Neuronal stem cell (in vitro differentiated cells): ENCODE data around the gene C4orf50.
A peak's percentile ranks its signal among the peaks of the same experiment; 100 is the strongest.

ENCODE experiments used
- DNase-seq: peaks from one replicate; pipeline ENCODE4 v3.0.0-alpha.2; 2013; ENCODE audit warnings: low spot score
- H2AFZ ChIP-seq: one replicate; pipeline ENCODE4 v1.6.1; 2013; ENCODE audit warnings: mild to moderate bottlenecking, low read length, inconsistent platforms
- H2AK5ac ChIP-seq: 2 replicates; pipeline ENCODE4 v1.6.1; 2013; ENCODE audit warnings: low read depth, mild to moderate bottlenecking, inconsistent platforms, low read length, moderate library complexity, mixed read lengths
- H2BK120ac ChIP-seq: 2 replicates; pipeline ENCODE4 v1.6.1; 2013; ENCODE audit warnings: low read depth, mild to moderate bottlenecking, inconsistent platforms, low read length, moderate library complexity, mixed read lengths
- H2BK12ac ChIP-seq: one replicate; pipeline ENCODE4 v1.6.1; 2013; ENCODE audit warnings: low read length, inconsistent platforms
- H2BK15ac ChIP-seq: 2 replicates; pipeline ENCODE4 v1.6.1; 2013; ENCODE audit warnings: mild to moderate bottlenecking, low read length, inconsistent platforms, mixed read lengths
- H2BK5ac ChIP-seq: one replicate; pipeline ENCODE4 v1.6.1; 2013; ENCODE audit warnings: inconsistent platforms, mild to moderate bottlenecking, low read length, moderate library complexity
- H3K14ac ChIP-seq: one replicate; pipeline ENCODE4 v1.6.1; 2013; ENCODE audit warnings: low read length, inconsistent platforms
- H3K18ac ChIP-seq: 2 replicates; pipeline ENCODE4 v1.6.1; 2013; ENCODE audit warnings: low read length, inconsistent platforms
- H3K23ac ChIP-seq: 2 replicates; pipeline ENCODE4 v1.6.1; 2013; ENCODE audit warnings: low read depth, mild to moderate bottlenecking, mixed read lengths, low read length, inconsistent platforms; ENCODE audit not compliant: poor library complexity
- H3K27ac ChIP-seq: replicated peaks from 3 replicates; pipeline ENCODE4 v1.5.1; 2013; ENCODE audit warnings: low read length, inconsistent platforms
- H3K27me3 ChIP-seq, 3 experiments: 2 replicates each; pipeline ENCODE4 v1.6.1; 2013; ENCODE audit warnings: low read length in 3 of 3, mild to moderate bottlenecking in 2 of 3, inconsistent platforms in 1 of 3, low read depth in 1 of 3, mixed read lengths in 1 of 3, moderate library complexity in 1 of 3; ENCODE audit not compliant: control insufficient read depth in 3 of 3, insufficient read depth in 3 of 3
- H3K36me3 ChIP-seq, 2 donors: replicated peaks in 1 of 2; 2 replicates each; pipeline ENCODE4 v1.6.1; 2013; ENCODE audit warnings: low read length in 2 of 2; ENCODE audit not compliant: control insufficient read depth in 2 of 2, insufficient read depth in 2 of 2
- H3K4ac ChIP-seq: 2 replicates; pipeline ENCODE4 v1.6.1; 2013; ENCODE audit warnings: inconsistent platforms, mild to moderate bottlenecking, low read length, moderate library complexity
- H3K4me1 ChIP-seq, 2 donors: 1 replicate in 1 of 2; 2 replicates in 1 of 2; pipeline ENCODE4 v1.6.1; 2013; ENCODE audit warnings: low read length in 2 of 2, low read depth in 1 of 2; ENCODE audit not compliant: control insufficient read depth in 2 of 2, insufficient read depth in 1 of 2
- H3K4me2 ChIP-seq: one replicate; pipeline ENCODE4 v1.6.1; 2013; ENCODE audit warnings: mild to moderate bottlenecking, low read length, inconsistent platforms; ENCODE audit not compliant: insufficient read depth, poor library complexity, severe bottlenecking
- H3K4me3 ChIP-seq, 2 donors: 2 replicates each; pipeline ENCODE4 v1.5.1; 2013; ENCODE audit warnings: low read length in 2 of 2, mild to moderate bottlenecking in 2 of 2, inconsistent platforms in 1 of 2, moderate library complexity in 1 of 2
- H3K79me1 ChIP-seq: one replicate; pipeline ENCODE4 v1.6.1; 2013; ENCODE audit warnings: low read depth, mild to moderate bottlenecking, inconsistent platforms, low read length, moderate library complexity
- H3K9ac ChIP-seq: one replicate; pipeline ENCODE4 v1.6.1; 2013; ENCODE audit warnings: mild to moderate bottlenecking, low read depth, low read length, inconsistent platforms; ENCODE audit not compliant: poor library complexity
- H3K9me3 ChIP-seq, 2 donors: replicated peaks in 1 of 2; 2 replicates each; pipeline versions ENCODE3 to v1.6.1; 2013; ENCODE audit warnings: low read length in 2 of 2, mild to moderate bottlenecking in 2 of 2, inconsistent platforms in 1 of 2, low read depth in 1 of 2, mixed read lengths in 1 of 2, moderate library complexity in 1 of 2; ENCODE audit not compliant: control insufficient read depth in 2 of 2, insufficient read depth in 1 of 2
- H4K8ac ChIP-seq: one replicate; pipeline ENCODE4 v1.6.1; 2013; ENCODE audit warnings: low read depth, mild to moderate bottlenecking, inconsistent platforms, low read length, moderate library complexity
- H4K91ac ChIP-seq: one replicate; pipeline ENCODE4 v1.6.1; 2013; ENCODE audit warnings: low read length, low read depth, mild to moderate bottlenecking, inconsistent platforms; ENCODE audit not compliant: poor library complexity
- WGBS, 2 donors: extraction: QIAGEN DNeasy Blood & Tissue Kit; methylation state at CpG; one replicate each; pipeline ENCODE4 v1.1.7; 2013; ENCODE audit warnings: missing lambda C conversion rate in 2 of 2, mixed read lengths in 1 of 2; ENCODE audit not compliant: insufficient read length in 2 of 2, insufficient replicate concordance in 1 of 2; ENCODE audit errors: extremely low coverage in 2 of 2; 5-methylcytosine and 5-hydroxymethylcytosine counted together

C4orf50 gene

GRCh38 chr4:6032249-6033244, 14.3 kb upstream of the C4orf50 start:
- peaks cover 0 to 18% of the 10 kb centered on the region in 2 donors for H3K4me1 ChIP-seq
- H2AK5ac ChIP-seq = no peak overlapping the region
- no peaks in the 10 kb centered on the region for H3K79me1 ChIP-seq
- H3K18ac ChIP-seq = no peak overlapping the region
- H4K91ac ChIP-seq = no peak overlapping the region
- no peak overlapping the region for H4K8ac ChIP-seq
- no peak overlapping the region for H3K9ac ChIP-seq
- no peak overlapping the region for H3K4me3 ChIP-seq
- H2BK120ac ChIP-seq = no peak overlapping the region
- peak overlapping the region; percentile 25 for H2BK15ac ChIP-seq
- H2BK5ac ChIP-seq = no peak overlapping the region
- peaks cover 0 to 10% (median 0%) of the 10 kb centered on the region in 3 experiments for H3K27me3 ChIP-seq
- no peaks in the 10 kb centered on the region for H3K36me3 ChIP-seq
- H3K27ac ChIP-seq = no peak overlapping the region
- H2BK12ac ChIP-seq = no peak overlapping the region
- no CpG with 5 or more reads among the region's 11 CpGs for WGBS, 2 donors
- H3K14ac ChIP-seq = no peak overlapping the region
- no peak overlapping the region for H3K4me2 ChIP-seq
- H3K4ac ChIP-seq = no peak overlapping the region
- H3K9me3 ChIP-seq = no peaks in the 10 kb centered on the region
- no peak overlapping the region for H2AFZ ChIP-seq
- no peak for DNase-seq
- H3K23ac ChIP-seq = peak overlapping the region; percentile 37

GRCh38 chr4:6031846-6032245, 13.6 kb upstream of the C4orf50 start:
- Histone ChIP-seq H3K18ac (no peak overlapping the region), H3K79me1 (no peaks in the 10 kb centered on the region), H3K4me1 (peaks cover 0 to 18% of the 10 kb centered on the region in 2 donors)

GRCh38 chr4:6030679-6031078, 12.4 kb upstream of the C4orf50 start:
- H2AFZ ChIP-seq = no peak overlapping the region
- no peak for DNase-seq
- H3K23ac ChIP-seq = no peak overlapping the region
- H3K79me1 ChIP-seq = no peaks in the 10 kb centered on the region
- no peak overlapping the region for H3K4me2 ChIP-seq
- H3K4ac ChIP-seq = no peak overlapping the region
- H4K8ac ChIP-seq = no peak overlapping the region
- H2BK15ac ChIP-seq = no peak overlapping the region
- H3K36me3 ChIP-seq = no peaks in the 10 kb centered on the region
- peaks cover 0 to 13% of the 10 kb centered on the region in 2 donors for H3K4me1 ChIP-seq
- H3K27me3 ChIP-seq = peaks cover 0 to 14% (median 0%) of the 10 kb centered on the region in 3 experiments
- no peak overlapping the region for H3K27ac ChIP-seq
- no peaks in the 10 kb centered on the region for H3K9me3 ChIP-seq
- H2BK12ac ChIP-seq = no peak overlapping the region
- peak overlapping the region; percentile 61 for H2BK120ac ChIP-seq
- no peak overlapping the region for H3K14ac ChIP-seq
- no peak overlapping the region for H2BK5ac ChIP-seq
- WGBS, 2 donors = no CpG with 5 or more reads among the region's 7 CpGs
- no peak overlapping the region for H3K9ac ChIP-seq
- H3K18ac ChIP-seq = peak overlapping the region; percentile 65
- peak overlapping the region in 1 of 2 donors; percentile 41 for H3K4me3 ChIP-seq
- H4K91ac ChIP-seq = no peak overlapping the region
- peak overlapping the region; percentile 79 for H2AK5ac ChIP-seq

More at GRCh38 chr4:6031846-6032245, 13.6 kb upstream of the C4orf50 start:
- Histone ChIP-seq H3K36me3 (no peaks in the 10 kb centered on the region), H3K9me3 (no peaks in the 10 kb centered on the region), H3K27ac (no peak overlapping the region), H2AFZ (no peak overlapping the region), H3K23ac (no peak overlapping the region), H3K4me2 (no peak overlapping the region), H3K27me3 (peaks cover 0 to 10% (median 0%) of the 10 kb centered on the region in 3 experiments), H2BK120ac (no peak overlapping the region), H2AK5ac (peak overlapping the region; percentile 25), H2BK12ac (no peak overlapping the region), H3K4me3 (no peak overlapping the region), H3K9ac (no peak overlapping the region), H2BK5ac (no peak overlapping the region), H4K91ac (no peak overlapping the region), H2BK15ac (no peak overlapping the region), H3K14ac (no peak overlapping the region), H4K8ac (no peak overlapping the region), H3K4ac (no peak overlapping the region)
- no CpG with 5 or more reads among the region's 5 CpGs for WGBS, 2 donors
- no peak for DNase-seq

- no peak overlapping the region for H3K4me2 ChIP-seq
- no peak overlapping the region for H3K4me3 ChIP-seq
- DNase-seq = no peak
- H4K8ac ChIP-seq = no peak overlapping the region
- H3K27ac ChIP-seq = no peak overlapping the region
- no peak overlapping the region for H3K14ac ChIP-seq
- no peak overlapping the region for H3K9ac ChIP-seq
- no peak overlapping the region for H2BK5ac ChIP-seq
- peaks cover 0 to 14% (median 0%) of the 10 kb centered on the region in 3 experiments for H3K27me3 ChIP-seq
- H2BK12ac ChIP-seq = no peak overlapping the region
- H3K18ac ChIP-seq = no peak overlapping the region
- peaks cover 0 to 13% of the 10 kb centered on the region in 2 donors for H3K4me1 ChIP-seq
- no CpG with 5 or more reads among the region's 6 CpGs for WGBS, 2 donors
- no peak overlapping the region for H3K23ac ChIP-seq
- no peak overlapping the region for H2BK15ac ChIP-seq
- no peak overlapping the region for H2BK120ac ChIP-seq
- no peaks in the 10 kb centered on the region for H3K79me1 ChIP-seq
- no peak overlapping the region for H2AK5ac ChIP-seq
- H2AFZ ChIP-seq = no peak overlapping the region
- H3K4ac ChIP-seq = no peak overlapping the region
- H4K91ac ChIP-seq = no peak overlapping the region
- no peaks in the 10 kb centered on the region for H3K9me3 ChIP-seq
- H3K36me3 ChIP-seq = no peaks in the 10 kb centered on the region
These were observed 11.0 kb upstream of the C4orf50 start for GRCh38 chr4:6029254-6029653.
